SW 1271 (cell line): Measurements from ENCODE around the gene SCYGR1.
"Not testable (repeated sequence)": the region's sequence is repeated elsewhere in the genome, so short reads cannot be mapped to it uniquely, and the experiment has no call there.

Experiments
- DNase-seq, 2 experiments: peaks; one replicate each; lab custom pipeline; 2025; lab: John Stamatoyannopoulos, UW

The SCYGR1 gene

GRCh38 chr2:227370791-227371312 is 16.9 kb downstream of the SCYGR1 start:
- no peak for DNase-seq

GRCh38 chr2:227370092-227370491 is 17.7 kb downstream of the SCYGR1 start:
- DNase-seq, result no peak

- DNase-seq, result no peak
Observed at GRCh38 chr2:227368574-227368973, 19.2 kb downstream of the SCYGR1 start.

- DNase-seq, result no peak
Observed at GRCh38 chr2:227367427-227367795, 20.3 kb downstream of the SCYGR1 start.

DNA sequence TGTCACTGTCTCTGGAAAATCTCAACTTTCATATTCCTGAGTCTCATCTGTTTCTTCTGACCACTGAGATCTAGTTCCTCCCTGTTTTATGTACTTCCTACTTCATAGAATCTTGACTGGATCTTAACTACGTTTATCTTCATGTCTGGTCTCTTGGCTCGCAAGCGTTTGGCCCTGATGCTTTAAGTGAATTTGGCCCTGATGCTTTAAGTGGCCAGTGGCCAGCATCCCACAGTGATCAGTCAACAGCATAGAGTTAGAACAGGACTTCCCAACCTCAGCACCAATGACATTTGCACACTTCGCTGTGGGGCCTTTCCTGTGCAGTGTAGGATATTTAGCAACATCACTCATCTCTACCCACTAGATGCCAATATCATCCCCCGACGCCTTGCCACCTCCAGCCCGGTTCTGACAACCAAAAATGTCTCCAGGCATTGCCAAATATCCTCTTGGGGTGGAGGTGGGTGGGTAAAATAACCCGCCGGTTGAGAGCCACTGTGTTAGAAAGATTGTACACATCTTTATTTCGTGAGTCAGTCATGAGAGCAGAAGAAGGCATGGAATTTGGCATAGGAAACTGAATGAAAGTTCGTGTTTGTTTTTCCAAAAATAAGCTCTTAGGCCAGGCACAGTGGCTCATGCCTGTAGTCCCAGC is 20.9 kb downstream of the SCYGR1 start:
- no peak for DNase-seq

- DNase-seq, result no peak
Observed at GRCh38 chr2:227365833-227366232, 21.9 kb downstream of the SCYGR1 start.

DNA sequence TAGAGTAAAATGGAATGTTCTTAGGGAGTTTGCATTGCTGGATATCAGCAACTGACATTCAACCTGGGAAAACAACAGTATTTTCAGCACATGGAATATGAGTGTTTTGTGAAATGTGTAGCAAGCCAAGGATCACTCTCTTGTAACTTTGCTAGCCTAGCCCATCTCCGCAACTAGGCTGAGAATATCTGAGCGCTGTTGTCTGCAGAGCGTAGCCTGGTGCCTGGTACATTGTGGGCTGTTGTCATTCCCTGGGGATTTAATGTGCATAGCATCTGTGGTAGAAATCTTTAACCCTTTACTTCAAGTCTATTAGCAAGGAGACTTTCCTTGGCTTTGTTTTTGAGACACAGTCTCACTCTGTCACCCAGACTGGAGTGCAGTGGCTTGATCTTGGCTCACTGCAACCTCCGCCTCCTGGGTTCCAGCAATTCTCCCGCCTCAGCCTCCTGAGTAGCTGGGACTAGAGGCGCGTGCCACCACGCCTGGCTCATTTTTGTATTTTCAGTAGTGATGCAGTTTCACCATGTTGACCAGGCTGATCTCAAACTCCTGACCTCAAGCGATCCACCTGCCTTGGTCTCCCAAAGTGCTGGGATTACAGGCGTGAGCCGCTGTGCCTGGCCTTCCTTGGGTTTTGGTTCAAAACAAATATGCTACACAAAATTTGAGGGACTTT is 23.0 kb downstream of the SCYGR1 start:
- not testable (repeated sequence) for DNase-seq

DNA sequence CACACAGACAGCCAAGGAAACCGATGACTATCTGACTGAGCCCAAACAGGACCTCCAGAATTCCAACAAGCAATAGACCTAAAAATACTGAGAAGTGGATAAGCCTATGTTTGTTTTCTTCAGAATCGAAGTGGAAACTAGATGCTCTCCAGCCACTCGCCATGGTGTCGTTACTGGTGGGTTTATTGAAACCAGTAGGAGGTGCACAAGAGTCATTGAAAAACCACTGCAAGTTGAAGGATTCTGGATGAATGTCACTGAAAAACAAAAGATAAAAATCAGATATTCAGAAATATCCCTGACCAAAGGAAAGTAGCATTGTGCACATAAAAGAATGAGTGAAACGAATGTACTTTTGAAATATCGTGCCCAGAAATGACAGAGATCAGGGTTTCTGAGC is 24.0 kb downstream of the SCYGR1 start:
- DNase-seq, result no peak

DNA sequence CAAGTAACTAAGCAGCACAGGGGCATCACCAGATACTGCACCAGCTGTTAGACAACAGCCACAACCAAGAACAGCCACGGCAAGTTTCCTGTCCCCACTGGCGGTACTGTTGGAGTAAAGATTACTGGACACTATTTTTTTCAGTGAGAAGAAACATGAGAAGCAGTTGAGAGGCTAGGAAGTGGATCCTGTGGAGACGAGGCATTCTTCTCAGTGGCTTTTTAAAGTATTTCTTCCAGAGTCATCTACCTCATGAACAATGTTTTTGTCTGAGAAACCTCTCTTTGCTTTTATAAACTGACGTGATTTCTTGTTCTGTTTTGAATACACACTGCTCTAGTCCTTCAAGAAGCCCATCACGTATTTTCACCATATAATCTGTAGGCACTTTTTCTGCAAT is 27.4 kb downstream of the SCYGR1 start:
- DNase-seq, result no peak

DNA sequence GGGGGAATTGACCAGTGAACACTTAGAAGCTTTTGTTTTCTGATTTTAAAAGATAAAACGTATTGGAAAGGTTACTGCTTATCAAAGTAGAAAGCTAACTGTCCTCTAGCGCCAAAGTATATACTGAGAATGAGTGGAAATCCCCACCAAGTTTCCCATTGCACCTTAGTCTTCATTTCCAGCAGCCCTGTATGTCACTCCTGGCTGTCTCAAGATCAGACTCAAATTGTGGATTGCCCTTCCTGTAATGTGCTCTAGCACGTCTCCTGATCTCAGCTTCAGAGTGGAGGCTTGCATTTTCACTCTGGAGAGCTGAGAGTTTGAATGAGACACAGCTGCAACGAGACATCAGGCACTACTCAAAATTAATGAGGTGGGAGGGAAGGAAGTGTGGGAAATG is 36.1 kb downstream of the SCYGR1 start:
- no peak for DNase-seq

DNA sequence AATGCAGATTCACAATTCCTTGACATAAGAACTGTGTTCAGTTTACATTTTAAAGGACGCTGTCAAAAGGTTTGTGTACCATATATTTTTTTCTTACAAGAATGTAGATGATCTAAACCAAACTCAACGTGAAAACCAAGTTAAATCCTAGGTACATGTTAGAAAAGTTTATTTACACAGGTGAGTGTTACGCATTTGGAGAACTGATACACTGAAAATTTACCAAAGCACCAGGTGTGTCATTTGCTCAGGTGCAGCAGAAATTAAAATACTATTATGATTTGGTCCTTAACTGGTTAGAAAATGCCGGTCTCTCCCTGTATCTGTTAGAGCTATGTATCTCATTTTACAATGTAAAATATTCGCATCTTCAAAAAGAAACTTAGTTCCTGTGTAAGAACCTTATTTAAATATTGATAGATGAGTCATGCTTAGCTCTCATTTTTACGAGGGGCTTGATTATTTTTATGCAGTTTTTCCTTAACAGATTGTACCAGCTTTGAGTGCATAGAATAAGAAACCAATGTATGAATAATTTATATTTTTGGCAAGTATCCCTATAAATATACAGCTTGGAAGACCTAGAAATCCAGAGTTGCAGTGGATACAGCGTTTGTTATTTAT is 37.6 kb downstream of the SCYGR1 start:
- no peak for DNase-seq

DNA sequence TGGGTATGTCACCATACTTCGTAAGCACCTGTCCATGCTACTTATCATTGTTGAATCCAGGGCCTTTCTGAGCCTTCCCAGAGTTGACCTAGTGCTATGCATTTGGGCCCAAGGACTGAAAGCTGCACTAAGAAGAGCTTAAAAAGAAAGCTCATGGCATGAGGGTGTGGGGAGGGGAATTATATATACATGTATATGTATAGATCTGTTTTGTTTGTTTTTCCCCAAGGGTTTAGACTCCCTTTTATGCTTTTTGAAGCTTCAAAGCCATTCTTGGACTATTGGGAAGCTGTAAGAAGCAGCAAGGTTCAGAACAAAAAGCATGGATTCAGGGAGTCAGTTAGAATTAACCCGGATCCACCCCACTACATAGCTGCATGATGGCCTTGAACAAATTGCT is 39.4 kb downstream of the SCYGR1 start:
- DNase-seq, result no peak

DNA sequence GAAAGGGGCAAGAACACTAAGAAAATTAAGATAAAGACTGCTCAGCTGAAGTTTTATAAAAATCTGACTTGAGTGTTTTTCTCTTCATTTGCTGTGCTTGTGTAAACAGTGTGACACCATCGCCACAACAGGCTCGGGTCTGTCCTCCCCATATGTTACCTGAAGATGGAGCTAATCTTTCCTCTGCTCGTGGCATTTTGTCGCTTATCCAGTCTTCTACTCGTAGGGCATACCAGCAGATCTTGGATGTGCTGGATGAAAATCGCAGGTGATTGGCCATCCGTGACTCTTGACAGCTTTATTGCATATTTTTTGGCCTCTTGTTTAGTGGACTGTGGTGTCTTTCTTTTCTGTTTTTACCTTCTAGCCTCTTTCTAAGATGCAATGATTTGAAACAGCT is 40.6 kb downstream of the SCYGR1 start:
- no peak for DNase-seq

DNA sequence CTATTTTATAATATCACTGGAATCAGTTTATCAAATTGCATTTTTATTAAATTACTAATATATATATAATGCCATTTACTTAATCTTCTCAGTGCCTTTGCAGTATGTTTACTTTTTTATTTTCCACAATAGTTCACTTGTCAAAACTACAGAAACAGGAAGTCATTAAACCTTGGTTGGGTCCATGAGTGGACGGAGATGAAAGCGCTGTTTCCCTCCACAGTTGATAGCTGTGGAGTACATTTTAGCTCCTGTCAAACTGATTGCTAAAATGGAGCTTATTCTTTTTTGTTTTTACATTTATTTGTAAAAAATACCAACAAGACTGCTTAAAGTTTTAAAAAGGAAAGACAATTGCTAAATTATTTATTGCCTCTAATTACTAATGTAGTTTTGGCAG is 43.5 kb downstream of the SCYGR1 start:
- no peak for DNase-seq

- DNase-seq, result no peak
Observed at GRCh38 chr2:227341553-227341952, 46.2 kb downstream of the SCYGR1 start.

DNA sequence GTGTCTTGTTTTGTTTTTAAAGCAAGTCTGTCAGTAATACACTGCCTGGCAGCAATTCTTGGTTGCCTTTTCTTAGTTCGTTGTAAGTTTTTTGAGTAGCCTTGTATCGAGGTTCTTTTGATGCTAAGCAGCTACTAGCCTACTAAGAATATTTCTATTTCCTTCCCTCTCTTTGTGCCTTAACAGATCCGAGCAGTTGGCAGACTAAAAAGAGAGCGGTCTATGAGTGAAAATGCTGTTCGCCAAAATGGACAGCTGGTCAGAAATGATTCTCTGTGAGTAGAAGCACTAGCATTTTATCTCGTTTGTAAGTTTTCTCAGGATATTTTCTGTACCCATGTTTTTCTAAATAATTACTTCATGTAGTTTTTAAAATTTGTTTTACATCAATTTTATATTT is 47.6 kb downstream of the SCYGR1 start:
- no peak for DNase-seq

GRCh38 chr2:227339098-227339599 is 48.6 kb downstream of the SCYGR1 start:
- DNase-seq, result no peak
